Spleen (tissue), 11 donors: ENCODE measurements around the gene PYGB. TPM values are rescaled to one million over a fixed set of nuclear protein-coding genes. Genes with fewer than 3 reads are reported as not detected.
A peak's percentile ranks its signal among the peaks of the same experiment; 100 is the strongest.

ENCODE experiments used
- DNase-seq: peaks from one replicate; pipeline ENCODE4 v3.0.0-alpha.2; 2020
- H3K27ac ChIP-seq, 8 donors: fragments of 200-600 bp; sonication (generic) in 7 of 8; 1 replicate in 4 of 8; 2 replicates in 4 of 8; pipeline versions ENCODE4 v1.5.0 to v1.8.0; 2016 to 2021; ENCODE audit warnings: inconsistent platforms in 4 of 8, mild to moderate bottlenecking in 4 of 8, moderate library complexity in 1 of 8
- H3K27me3 ChIP-seq, 7 donors: fragments of 200-600 bp; sonication (generic) in 6 of 7; replicated peaks in 1 of 7; 1 replicate in 4 of 7; 2 replicates in 3 of 7; pipeline versions ENCODE4 v1.5.0 to v1.8.0; 2016 to 2021; ENCODE audit warnings: inconsistent platforms in 3 of 7, mild to moderate bottlenecking in 1 of 7
- H3K36me3 ChIP-seq, 6 donors: fragments of 200-600 bp; sonication (generic) in 5 of 6; 1 replicate in 4 of 6; 2 replicates in 2 of 6; pipeline versions ENCODE4 v1.5.0 to v1.8.0; 2016 to 2021; ENCODE audit warnings: inconsistent platforms in 2 of 6
- H3K4me1 ChIP-seq, 6 donors: fragments of 200-600 bp; sonication (generic) in 5 of 6; 1 replicate in 3 of 6; 2 replicates in 3 of 6; pipeline versions ENCODE4 v1.5.0 to v1.8.0; 2016 to 2021; ENCODE audit warnings: inconsistent platforms in 3 of 6
- H3K4me3 ChIP-seq, 8 donors: fragments of 200-600 bp; sonication (generic) in 7 of 8; 1 replicate in 4 of 8; 2 replicates in 4 of 8; pipeline versions ENCODE4 v1.5.0 to v1.8.0; 2016 to 2021; ENCODE audit warnings: inconsistent platforms in 4 of 8, mild to moderate bottlenecking in 4 of 8, moderate library complexity in 2 of 8
- H3K9me3 ChIP-seq, 8 donors: fragments of 200-600 bp; sonication (generic) in 7 of 8; 1 replicate in 4 of 8; 2 replicates in 4 of 8; pipeline versions ENCODE4 v1.5.0 to v1.8.0; 2016 to 2021; ENCODE audit warnings: inconsistent platforms in 4 of 8
- POLR2A ChIP-seq, 3 donors: fragments of 450-650 bp; IDR thresholded peaks; one replicate each; pipeline ENCODE4 v1.5.1; 2017; ENCODE audit warnings: antibody characterized with exemption in 3 of 3, mild to moderate bottlenecking in 1 of 3
- POLR2AphosphoS5 ChIP-seq, 3 donors: sonication (generic); formaldehyde crosslinking; IDR thresholded peaks; one replicate each; pipeline ENCODE4 v1.5.1; 2017; ENCODE audit warnings: antibody characterized with exemption in 3 of 3
- WGBS, 5 donors: extraction: QIAGEN DNeasy Blood & Tissue Kit in 3 of 5; methylation state at CpG; one replicate each; pipeline versions ENCODE4 v1.1.5 to v1.1.7; 2013 to 2018; 5-methylcytosine and 5-hydroxymethylcytosine counted together
- intact Hi-C: fragments of 100-400 bp; cut with DNase I; formaldehyde crosslinking; loops from one replicate; pipeline ENCODE4 v1.15.0; 2023; ENCODE audit warnings: low total_unique reads
- polyA plus RNA-seq, 3 donors: library from polyadenylated mRNA; stranded (reverse); fragments of 200-250 nt; gene quantifications; one replicate each; pipeline ENCODE4 v1.2.1, GENCODE V29; 2013
- total RNA-seq, 7 donors: library from RNA; depleted of rRNA in 3 of 7; stranded (reverse); fragments of >200 nt in 3 of 7; fragmentation: NEBNext Ultra II Directional in 4 of 7; extraction: Animal tissue kit (Norgen Biotek cat#: 25700) in 4 of 7; gene quantifications; one replicate each; pipeline versions ENCODE4 v1.1.0 to v1.2.1, GENCODE V29; 2016 to 2021
- TF ChIP-seq, protein P1 (sequence below), 11 experiments: fragments of 200-600 bp in 7 of 11; fragments of 450-650 bp in 4 of 11; sonication (generic) in 4 of 11; IDR thresholded peaks in 8 of 11; conservative IDR thresholded peaks in 3 of 11; 1 replicate in 7 of 11; 2 replicates in 4 of 11; pipeline versions ENCODE4 v1.4.0 to v1.8.0; 2016 to 2021; ENCODE audit warnings: antibody characterized with exemption in 11 of 11, inconsistent platforms in 4 of 11, mild to moderate bottlenecking in 1 of 11
- donor health status: healthy with polysubstance abuse.
- donor health status: DM: no; HTN: no; CAD: no; lungs with moderate emphysema.
- donor health status: DM: no; HTN: no; CAD: no.
- donor health status: Bipolar disorder and iron deficiency.
- donor health status: healthy.
- donor health status: DM: no; HTN: no; CAD: no.
- donor health status: DM: yes; HTN: yes; CAD: no.

Gene PYGB
- total and polyA plus RNA-seq, 10 donors: 10.5 to 47.8 (median 32.3) TPM

DNA sequence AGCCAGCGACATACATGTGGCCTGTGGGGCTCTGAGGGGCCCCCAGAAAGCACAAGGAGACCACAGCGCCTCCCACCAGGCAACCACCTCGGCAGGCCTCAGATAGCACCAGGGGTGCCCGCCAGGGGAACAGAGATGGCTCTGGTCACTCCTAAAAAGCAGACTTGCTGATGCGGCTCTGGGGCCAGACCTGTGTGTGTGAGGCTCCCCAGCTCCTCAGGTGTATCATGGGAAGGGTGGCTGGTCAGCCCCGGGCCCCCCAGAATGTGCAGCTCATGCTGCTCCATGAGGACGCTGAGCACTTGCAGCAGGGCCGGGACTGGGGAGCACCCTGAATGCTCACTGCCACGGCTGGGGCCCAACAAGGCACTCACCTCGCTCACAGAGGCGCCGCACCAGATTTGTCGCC lies 60.2 kb downstream of the PYGB start:
- H3K27me3 ChIP-seq: no peaks in the 10 kb centered on the region
- H3K4me1 ChIP-seq: peaks cover 5 to 36% (median 22%) of the 10 kb centered on the region in 6 donors
- TF ChIP-seq POLR2A (IDR thresholded peaks at IDR 0.05) (no peak), POLR2AphosphoS5 (IDR thresholded peaks at IDR 0.05) (no peak)
- TF ChIP-seq, protein P1, sequence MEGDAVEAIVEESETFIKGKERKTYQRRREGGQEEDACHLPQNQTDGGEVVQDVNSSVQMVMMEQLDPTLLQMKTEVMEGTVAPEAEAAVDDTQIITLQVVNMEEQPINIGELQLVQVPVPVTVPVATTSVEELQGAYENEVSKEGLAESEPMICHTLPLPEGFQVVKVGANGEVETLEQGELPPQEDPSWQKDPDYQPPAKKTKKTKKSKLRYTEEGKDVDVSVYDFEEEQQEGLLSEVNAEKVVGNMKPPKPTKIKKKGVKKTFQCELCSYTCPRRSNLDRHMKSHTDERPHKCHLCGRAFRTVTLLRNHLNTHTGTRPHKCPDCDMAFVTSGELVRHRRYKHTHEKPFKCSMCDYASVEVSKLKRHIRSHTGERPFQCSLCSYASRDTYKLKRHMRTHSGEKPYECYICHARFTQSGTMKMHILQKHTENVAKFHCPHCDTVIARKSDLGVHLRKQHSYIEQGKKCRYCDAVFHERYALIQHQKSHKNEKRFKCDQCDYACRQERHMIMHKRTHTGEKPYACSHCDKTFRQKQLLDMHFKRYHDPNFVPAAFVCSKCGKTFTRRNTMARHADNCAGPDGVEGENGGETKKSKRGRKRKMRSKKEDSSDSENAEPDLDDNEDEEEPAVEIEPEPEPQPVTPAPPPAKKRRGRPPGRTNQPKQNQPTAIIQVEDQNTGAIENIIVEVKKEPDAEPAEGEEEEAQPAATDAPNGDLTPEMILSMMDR (IDR thresholded peaks at IDR 0.05 in 8 of 11, conservative IDR thresholded peaks at IDR 0.05 in 3 of 11): no peak
- peaks cover 0 to 59% (median 15%) of the 10 kb centered on the region in 6 donors for H3K36me3 ChIP-seq
- 90 to 94% (median 91%) methylated on average over 12 to 13 of the region's 13 CpGs for WGBS, 5 donors
- no peak overlapping the region for H3K4me3 ChIP-seq
- H3K27ac ChIP-seq: no peak overlapping the region
- no peaks in the 10 kb centered on the region for H3K9me3 ChIP-seq
- peak; percentile 62 for DNase-seq
- intact Hi-C loops: no loop called here

DNA sequence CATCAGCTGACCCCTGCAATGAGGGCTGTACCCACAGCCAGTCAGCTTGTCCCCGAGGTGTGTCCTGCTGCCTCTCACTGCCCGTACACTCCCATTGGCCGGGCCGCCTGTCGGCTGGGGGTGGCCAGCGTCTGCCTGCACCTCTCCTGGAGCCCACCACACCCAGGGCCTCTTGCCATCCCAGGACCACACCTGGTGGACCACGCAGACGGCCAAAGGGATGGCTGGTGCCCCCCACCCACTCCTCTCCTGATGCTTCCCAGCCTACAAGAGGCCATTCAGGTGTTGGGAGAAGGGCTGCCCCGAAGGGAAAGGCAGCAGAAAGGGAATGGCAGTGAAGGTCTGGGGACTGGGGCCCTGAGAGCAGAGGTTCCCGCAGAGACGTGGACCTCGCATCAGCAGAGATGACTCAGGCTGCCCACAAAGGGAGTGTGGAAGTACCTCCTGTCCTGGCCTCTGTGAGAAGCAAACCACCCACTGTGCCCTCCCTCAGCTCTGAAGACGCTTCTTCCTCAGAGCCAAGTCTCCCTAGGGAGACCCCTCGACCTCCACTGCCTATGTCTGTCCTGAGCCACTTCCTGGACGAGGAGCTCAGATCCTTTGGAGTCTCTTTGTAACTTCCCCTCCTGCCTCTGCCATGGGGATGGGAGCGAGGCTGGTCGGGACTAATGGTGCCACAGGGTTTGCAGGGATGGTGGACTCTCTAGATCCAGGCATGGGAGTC lies 60.9 kb downstream of the PYGB start:
- H3K9me3 ChIP-seq: no peaks in the 10 kb centered on the region
- peak; percentile 76 for DNase-seq
- no peak overlapping the region for H3K4me3 ChIP-seq
- H3K27ac ChIP-seq: peak overlapping the region in 3 of 8 donors; percentile 77 to 86 (median 82)
- peaks cover 0 to 55% (median 9%) of the 10 kb centered on the region in 6 donors for H3K36me3 ChIP-seq
- H3K4me1 ChIP-seq: peaks cover 5 to 41% (median 22%) of the 10 kb centered on the region in 6 donors
- intact Hi-C loops: no loop called here
- WGBS, 5 donors: 84 to 88% (median 86%) methylated on average over 16 to 17 of the region's 17 CpGs
- no peak for TF ChIP-seq POLR2AphosphoS5 (IDR thresholded peaks at IDR 0.05)
- no peaks in the 10 kb centered on the region for H3K27me3 ChIP-seq

DNA sequence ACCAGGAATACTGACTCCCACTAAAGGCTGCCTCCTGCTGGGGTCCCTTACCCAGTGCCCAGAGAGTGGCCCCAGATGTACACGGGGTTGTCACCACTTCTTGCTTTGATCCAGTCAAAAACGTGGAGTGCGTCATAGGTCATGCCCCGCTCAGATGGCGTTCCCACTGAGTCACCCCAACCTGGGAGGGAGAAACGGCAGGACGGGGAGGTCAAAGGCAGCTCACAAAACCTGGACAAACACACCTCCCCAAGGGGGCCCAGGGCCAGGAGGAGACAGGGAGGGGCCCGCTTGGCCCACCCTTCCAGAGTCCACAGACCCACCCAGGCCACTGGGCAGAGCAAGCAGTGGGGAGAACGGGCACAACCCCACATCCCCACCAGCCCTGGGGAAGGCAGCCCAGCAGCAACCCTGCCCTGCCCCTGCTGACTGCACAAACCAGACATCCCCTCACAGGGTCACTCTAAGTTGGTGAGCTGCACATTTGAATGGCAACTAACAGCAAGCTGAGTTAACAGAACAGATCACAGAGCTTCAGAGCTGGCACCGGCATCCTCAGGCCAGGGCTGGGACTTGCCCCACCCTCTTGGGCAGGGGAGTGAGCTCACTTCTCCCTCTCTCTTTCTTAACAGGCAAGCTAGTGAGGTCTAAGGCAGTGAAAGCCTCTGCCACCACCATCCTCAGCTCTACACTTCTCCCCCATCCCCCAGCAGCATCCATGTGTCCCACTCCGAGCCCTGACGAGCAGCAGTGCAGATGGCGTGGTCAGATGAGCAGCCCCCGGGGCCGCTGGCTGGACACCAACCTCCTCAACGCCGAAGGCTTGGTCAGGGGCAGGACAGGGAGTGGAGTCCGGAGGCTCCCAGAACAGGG lies 61.7 kb downstream of the PYGB start:
- H3K27ac ChIP-seq: peak overlapping the region; percentile 60 to 86 (median 76)
- no peaks in the 10 kb centered on the region for H3K9me3 ChIP-seq
- TF ChIP-seq POLR2A (IDR thresholded peaks at IDR 0.05) (no peak), POLR2AphosphoS5 (IDR thresholded peaks at IDR 0.05) (no peak)
- TF ChIP-seq, protein P1 (IDR thresholded peaks at IDR 0.05 in 8 of 11, conservative IDR thresholded peaks at IDR 0.05 in 3 of 11): no peak
- peak; percentile 78 for DNase-seq
- H3K4me3 ChIP-seq: no peak overlapping the region
- H3K4me1 ChIP-seq: peaks cover 8 to 46% (median 22%) of the 10 kb centered on the region in 6 donors
- no peaks in the 10 kb centered on the region for H3K27me3 ChIP-seq
- intact Hi-C loops: loop anchor here (10.0 kb wide), 1 partner anchor 75 kb away; no protein-coding TSS in a partner anchor
- 72 to 85% (median 82%) methylated on average over 17 to 18 of the region's 18 CpGs for WGBS, 5 donors
- H3K36me3 ChIP-seq: peaks cover 0 to 55% (median 5%) of the 10 kb centered on the region in 6 donors

DNA sequence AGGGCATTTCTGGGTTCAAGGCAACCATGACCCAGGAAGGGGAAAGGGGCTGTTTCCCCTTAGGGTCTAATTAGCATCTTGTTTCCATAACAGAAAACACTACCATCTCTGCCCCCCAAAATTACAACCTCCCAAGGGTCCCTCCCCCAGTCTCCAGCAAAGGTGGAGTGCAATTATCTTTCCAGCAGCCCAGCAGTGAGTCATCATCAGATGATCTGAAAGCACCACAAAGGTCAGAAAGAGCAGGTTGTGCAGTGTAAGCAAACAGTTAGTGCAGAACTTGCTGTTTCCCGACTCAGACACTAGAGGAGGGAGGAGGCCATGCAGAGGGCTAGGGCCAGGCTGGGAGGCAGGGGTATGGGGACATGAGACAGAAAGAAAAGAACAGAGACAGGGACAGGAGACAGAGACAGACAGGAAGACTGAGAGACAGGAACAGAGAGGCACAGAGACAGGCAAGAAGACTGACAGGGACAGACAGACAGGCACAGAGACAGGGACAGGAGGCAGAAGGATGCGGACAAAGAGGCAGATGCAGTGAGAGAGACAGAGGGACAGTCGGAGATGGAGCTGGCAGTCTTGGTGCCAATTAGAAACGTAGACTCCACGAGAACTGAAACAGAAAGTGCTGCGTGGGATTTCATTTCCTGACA lies 62.5 kb downstream of the PYGB start:
- Histone ChIP-seq H3K27me3 (no peaks in the 10 kb centered on the region), H3K27ac (peak overlapping the region; percentile 60 to 86 (median 76)), H3K9me3 (no peaks in the 10 kb centered on the region), H3K4me3 (peak overlapping the region in 5 of 8 donors; percentile 5 to 52 (median 7)), H3K36me3 (peaks cover 0 to 55% (median 5%) of the 10 kb centered on the region in 6 donors), H3K4me1 (peaks cover 8 to 51% (median 22%) of the 10 kb centered on the region in 6 donors)
- TF ChIP-seq POLR2AphosphoS5 (IDR thresholded peaks at IDR 0.05) (peak in 2 of 3 donors; percentile 3 to 21), POLR2A (IDR thresholded peaks at IDR 0.05) (peak in 1 of 3 donors; percentile 20)
- TF ChIP-seq, protein P1 (IDR thresholded peaks at IDR 0.05 in 8 of 11, conservative IDR thresholded peaks at IDR 0.05 in 3 of 11): peak in 5 of 11 experiments; percentile 28 to 42 (median 32)
- peak; percentile 75 for DNase-seq
- WGBS, 5 donors: 14 to 18% (median 15%) methylated on average over 6 of the region's 6 CpGs
- intact Hi-C loops: loop anchor here (10.0 kb wide), 1 partner anchor 74 kb away; no protein-coding TSS in a partner anchor
